Activated CD4-positive, alpha-beta T cell treated with anti-CD3 and anti-CD28 coated beads, Interleukin-2, amount 10 ng/mL, durations not matched to agents 7 days and 5 days (primary cell): ENCODE results near the gene SLC4A1. TPM values are rescaled to one million over a fixed set of nuclear protein-coding genes. Genes with fewer than 3 reads are reported as not detected.
"Not testable (repeated sequence)": the region's sequence is repeated elsewhere in the genome, so short reads cannot be mapped to it uniquely, and the experiment has no call there.

Experiments used
- CTCF ChIA-PET: fragments of 350-600 bp; sonication (Branson Sonifier 250); formaldehyde crosslinking; loops from one replicate; lab custom pipeline; 2021; ENCODE audit warnings: antibody characterized with exemption; lab: Charles Lee
- POLR2A ChIA-PET: fragments of 350-600 bp; sonication (Branson Sonifier 250); formaldehyde crosslinking; loops from one replicate; lab custom pipeline; 2021; ENCODE audit warnings: antibody characterized with exemption; lab: Charles Lee
- DNase-seq: peaks from one replicate; pipeline ENCODE4 v3.0.0-alpha.2; 2020
- H3K27ac Mint-ChIP-seq: one replicate; pipeline ENCODE4 v1.8.0; 2021; ENCODE audit warnings: mild to moderate bottlenecking, moderate library complexity, mixed read lengths
- H3K27me3 Mint-ChIP-seq: one replicate; pipeline ENCODE4 v1.8.0; 2021; ENCODE audit warnings: mixed read lengths
- H3K36me3 Mint-ChIP-seq: one replicate; pipeline ENCODE4 v1.8.0; 2021; ENCODE audit warnings: low read depth, mixed read lengths
- H3K4me1 Mint-ChIP-seq: one replicate; pipeline ENCODE4 v1.8.0; 2021; ENCODE audit warnings: mixed read lengths
- H3K4me3 Mint-ChIP-seq: one replicate; pipeline ENCODE4 v1.8.0; 2021; ENCODE audit warnings: mild to moderate bottlenecking, moderate library complexity, mixed read lengths
- H3K9me3 Mint-ChIP-seq: one replicate; pipeline ENCODE4 v1.8.0; 2021; ENCODE audit warnings: mixed read lengths
- total RNA-seq, 2 experiments: library from RNA; stranded (reverse); gene quantifications; one replicate each; pipeline ENCODE4 v1.2.3, GENCODE V29; 2021

SLC4A1 gene
- total RNA-seq, 2 experiments from 2014 or later: not detected

DNA sequence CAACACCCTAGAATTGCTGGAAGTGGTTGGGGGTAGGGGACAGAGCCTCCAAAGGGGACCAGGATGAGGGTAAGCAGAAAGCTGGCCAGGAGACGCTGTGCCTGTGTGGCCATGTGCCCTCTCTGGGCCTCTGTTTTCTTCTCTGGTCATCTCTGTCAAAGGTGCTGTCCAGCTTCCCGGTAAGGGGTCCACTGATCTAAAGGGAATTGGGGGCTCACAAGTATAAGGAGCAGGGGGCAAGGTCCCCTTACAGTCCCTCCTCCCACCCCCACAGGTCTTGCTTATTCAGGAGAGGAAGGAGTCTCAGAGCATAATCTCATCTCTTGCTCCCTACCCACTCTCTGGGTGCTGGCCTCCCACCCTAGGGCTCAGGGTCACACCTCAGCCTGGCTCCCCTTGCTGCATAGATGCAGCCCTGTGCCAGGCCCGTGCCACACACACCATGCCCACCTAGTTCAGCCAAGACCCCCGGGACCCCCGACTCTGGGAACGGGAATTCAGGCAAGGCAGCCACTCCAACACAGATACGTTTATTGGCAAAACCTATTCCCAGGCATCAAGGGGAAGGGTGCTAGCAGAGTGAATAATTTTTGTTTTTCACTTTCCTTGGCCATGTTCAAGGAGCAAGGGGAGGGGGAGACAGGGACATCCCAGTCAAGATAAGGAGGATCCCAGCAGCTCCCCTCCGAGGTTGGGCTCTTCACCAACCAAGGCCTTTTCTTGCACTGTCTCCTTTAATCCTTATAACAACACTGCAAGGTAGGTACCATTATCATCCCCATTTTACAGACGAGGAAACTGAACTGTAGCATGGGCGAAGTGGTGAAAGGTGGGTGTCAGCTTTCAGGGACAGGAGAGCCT lies 19.8 kb downstream of the SLC4A1 start:
- H3K36me3 Mint-ChIP-seq: no peaks in the 10 kb centered on the region
- no peak for DNase-seq
- no peak overlapping the region for H3K4me3 Mint-ChIP-seq
- POLR2A ChIA-PET: no interaction called here
- H3K27me3 Mint-ChIP-seq: no peaks in the 10 kb centered on the region
- peaks cover 47% of the 10 kb centered on the region for H3K4me1 Mint-ChIP-seq
- H3K9me3 Mint-ChIP-seq: no peaks in the 10 kb centered on the region
- no peak overlapping the region for H3K27ac Mint-ChIP-seq
- CTCF ChIA-PET: interaction anchor here (0.6 to 2.8 kb wide), 5 partner anchors 8 to 106 kb away, joined by 3 to 10 read pairs (median 3); no protein-coding TSS in a partner anchor

DNA sequence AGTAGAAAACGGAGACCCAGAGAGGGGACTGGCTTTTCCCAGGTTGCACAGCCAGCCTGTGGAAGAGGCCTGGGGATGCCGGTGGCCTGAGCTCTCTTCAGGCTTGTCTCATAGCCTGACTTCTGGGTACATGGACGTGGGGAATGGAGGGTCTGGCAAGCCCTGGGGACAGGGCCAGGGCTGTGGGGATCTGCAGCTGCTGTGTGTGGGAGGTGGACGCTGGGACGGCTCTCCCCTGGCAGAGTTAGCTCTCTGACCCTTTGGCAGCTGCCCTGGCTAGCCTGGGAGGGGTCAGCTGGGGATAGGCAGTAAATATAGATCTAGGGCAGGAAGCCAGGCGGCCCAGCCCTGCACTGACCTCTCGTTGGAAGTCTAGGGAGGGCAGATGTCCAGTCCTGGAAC lies 20.5 kb downstream of the SLC4A1 start:
- Mint-ChIP-seq H3K36me3 (no peaks in the 10 kb centered on the region), H3K4me3 (no peak overlapping the region)

DNA sequence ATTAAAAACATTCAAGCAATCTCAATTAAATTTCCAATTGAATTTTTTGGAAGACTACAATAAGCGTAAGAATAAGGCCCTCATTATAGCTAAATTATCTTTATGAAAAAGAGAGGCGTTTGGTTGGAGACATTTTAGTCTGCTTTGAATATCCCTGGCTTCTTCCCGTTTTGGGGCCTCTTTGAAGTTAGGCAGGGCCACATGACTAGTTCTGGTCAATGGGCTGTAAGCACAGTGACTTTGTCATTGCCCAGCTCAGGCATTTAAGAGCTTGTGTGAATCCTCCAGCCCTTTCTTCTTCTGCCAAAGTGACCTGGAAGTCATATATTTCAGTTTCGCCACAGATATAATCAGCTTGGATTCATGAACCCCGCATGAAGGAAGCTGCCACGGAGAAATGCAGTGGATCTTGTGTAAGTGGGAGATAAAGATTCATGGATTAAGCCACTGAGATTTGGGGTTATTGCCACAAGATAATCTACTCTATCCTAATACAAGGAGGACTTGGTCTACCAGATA lies 26.8 kb downstream of the SLC4A1 start:
- Mint-ChIP-seq H3K27me3 (peaks cover 3% of the 10 kb centered on the region), H3K9me3 (no peaks in the 10 kb centered on the region), H3K4me3 (no peak overlapping the region), H3K36me3 (no peaks in the 10 kb centered on the region), H3K4me1 (peaks cover 14% of the 10 kb centered on the region), H3K27ac (no peak overlapping the region)
- ChIA-PET CTCF (interaction anchor here (0.6 to 1.7 kb wide), 2 partner anchors 20 to 40 kb away, joined by 3 to 4 read pairs; no protein-coding TSS in a partner anchor), POLR2A (no interaction called here)
- DNase-seq: no peak

More for the DNA sequence above, 20.5 kb downstream of the SLC4A1 start:
- DNase-seq: no peak
- Mint-ChIP-seq H3K27ac (peak overlapping the region; percentile 36), H3K9me3 (no peaks in the 10 kb centered on the region), H3K27me3 (no peaks in the 10 kb centered on the region), H3K4me1 (peaks cover 47% of the 10 kb centered on the region)
- ChIA-PET CTCF (interaction anchor here (0.6 to 2.8 kb wide), 7 partner anchors 9 to 105 kb away, joined by 3 to 10 read pairs (median 3); partner anchors contain the start of gene UBTF), POLR2A (no interaction called here)

DNA sequence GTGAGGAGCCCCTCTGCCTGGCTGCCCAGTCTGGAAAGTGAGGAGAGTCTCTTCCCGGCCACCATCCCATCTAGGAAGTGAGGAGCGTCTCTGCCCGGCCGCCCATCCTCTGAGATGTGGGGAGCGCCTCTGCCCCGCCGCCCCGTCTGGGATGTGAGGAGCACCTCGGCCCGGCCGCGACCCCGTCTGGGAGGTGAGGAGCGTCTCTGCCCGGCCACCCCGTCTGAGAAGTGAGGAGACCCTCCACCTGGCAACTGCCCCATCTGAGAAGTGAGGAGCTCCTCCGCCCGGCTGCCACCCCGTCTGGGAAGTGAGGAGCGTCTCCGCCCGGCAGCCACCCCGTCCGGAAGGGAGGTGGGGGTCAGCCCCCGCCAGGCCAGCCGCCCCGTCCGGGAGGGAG lies 30.0 kb downstream of the SLC4A1 start:
- H3K27ac Mint-ChIP-seq, CTCF ChIA-PET, H3K36me3 Mint-ChIP-seq, H3K27me3 Mint-ChIP-seq, H3K9me3 Mint-ChIP-seq, DNase-seq, H3K4me3 Mint-ChIP-seq, POLR2A ChIA-PET, H3K4me1 Mint-ChIP-seq: not testable (repeated sequence)

DNA sequence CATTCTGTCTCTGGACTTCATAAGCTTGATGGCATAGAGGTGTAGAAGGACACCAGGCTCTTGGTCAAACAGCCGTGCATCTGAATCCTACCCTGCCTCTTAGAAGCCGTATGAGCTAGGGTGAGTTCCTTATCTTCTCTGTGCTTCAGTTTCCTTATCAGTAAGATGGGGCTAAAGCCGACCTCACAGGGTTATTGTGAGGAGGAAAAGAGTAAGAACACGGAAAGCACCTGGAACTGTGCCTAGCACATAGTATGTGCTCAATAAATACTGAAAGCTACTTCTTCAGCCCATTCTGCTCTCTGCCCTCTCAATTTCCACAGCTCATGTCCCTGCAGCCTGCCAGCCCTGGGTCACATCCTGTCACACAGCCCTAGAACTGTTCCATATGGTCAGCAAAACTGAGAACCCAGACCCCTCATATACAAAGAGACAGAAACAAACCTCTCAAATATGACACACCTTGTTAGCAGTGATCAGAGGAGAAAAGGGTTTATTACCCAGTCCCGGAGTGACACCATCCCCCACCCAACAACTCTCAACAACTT lies 31.4 kb downstream of the SLC4A1 start:
- no peaks in the 10 kb centered on the region for H3K36me3 Mint-ChIP-seq
- ChIA-PET CTCF (no interaction called here), POLR2A (no interaction called here)
- peaks cover 6% of the 10 kb centered on the region for H3K27me3 Mint-ChIP-seq
- peaks cover 8% of the 10 kb centered on the region for H3K4me1 Mint-ChIP-seq
- no peaks in the 10 kb centered on the region for H3K9me3 Mint-ChIP-seq
- no peak for DNase-seq
- H3K4me3 Mint-ChIP-seq: no peak overlapping the region
- H3K27ac Mint-ChIP-seq: no peak overlapping the region

DNA sequence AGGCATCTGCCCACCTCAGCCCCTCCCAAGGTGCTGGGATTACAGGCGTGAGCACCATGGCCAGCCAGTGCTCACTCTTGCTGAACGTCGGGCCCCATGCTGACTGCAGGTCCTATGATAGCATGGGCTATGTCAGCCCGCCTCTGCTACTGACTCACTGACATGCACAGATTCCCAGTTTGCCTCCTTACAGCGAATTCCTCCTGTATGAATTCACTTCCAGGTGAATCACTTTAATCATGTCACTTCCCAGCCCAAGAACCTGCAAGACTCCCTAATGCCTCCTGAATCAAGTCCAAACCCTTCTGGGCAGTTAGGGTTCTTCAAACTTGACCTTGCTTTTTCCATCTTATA lies 32.4 kb downstream of the SLC4A1 start:
- peaks cover 9% of the 10 kb centered on the region for H3K27me3 Mint-ChIP-seq
- H3K4me3 Mint-ChIP-seq: no peak overlapping the region
- H3K36me3 Mint-ChIP-seq: no peaks in the 10 kb centered on the region
- H3K4me1 Mint-ChIP-seq: peaks cover 8% of the 10 kb centered on the region
- ChIA-PET CTCF (no interaction called here), POLR2A (no interaction called here)
- no peak overlapping the region for H3K27ac Mint-ChIP-seq
- DNase-seq: no peak
- H3K9me3 Mint-ChIP-seq: no peaks in the 10 kb centered on the region

DNA sequence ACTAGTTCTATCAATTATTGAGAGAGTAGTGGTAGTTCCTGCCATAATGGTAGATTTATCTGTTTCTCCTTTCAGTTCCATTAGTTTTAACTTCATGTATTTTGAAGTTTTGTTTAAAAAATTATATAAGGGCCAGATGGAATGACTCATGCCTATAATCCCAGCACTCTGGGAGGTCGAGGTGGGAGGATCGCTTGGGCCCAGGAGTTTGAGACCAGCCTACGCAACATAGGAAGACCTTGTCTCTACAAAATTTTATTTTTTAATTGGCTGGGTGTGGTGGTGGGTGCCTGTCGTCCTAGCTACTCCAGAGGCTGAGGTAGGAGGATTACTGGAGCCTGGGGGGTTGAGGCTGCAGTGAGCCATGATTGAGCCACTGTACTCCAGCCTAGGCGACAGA lies 34.4 kb downstream of the SLC4A1 start:
- H3K4me3 Mint-ChIP-seq: no peak overlapping the region
- CTCF ChIA-PET: interaction anchor here (0.9 kb wide), 1 partner anchor 24 kb away, joined by 3 read pairs; no protein-coding TSS in a partner anchor
- H3K4me1 Mint-ChIP-seq: peaks cover 8% of the 10 kb centered on the region
- no peak for DNase-seq
- no peak overlapping the region for H3K27ac Mint-ChIP-seq
- peaks cover 13% of the 10 kb centered on the region for H3K27me3 Mint-ChIP-seq
- H3K9me3 Mint-ChIP-seq: no peaks in the 10 kb centered on the region
- POLR2A ChIA-PET: no interaction called here
- H3K36me3 Mint-ChIP-seq: no peaks in the 10 kb centered on the region

DNA sequence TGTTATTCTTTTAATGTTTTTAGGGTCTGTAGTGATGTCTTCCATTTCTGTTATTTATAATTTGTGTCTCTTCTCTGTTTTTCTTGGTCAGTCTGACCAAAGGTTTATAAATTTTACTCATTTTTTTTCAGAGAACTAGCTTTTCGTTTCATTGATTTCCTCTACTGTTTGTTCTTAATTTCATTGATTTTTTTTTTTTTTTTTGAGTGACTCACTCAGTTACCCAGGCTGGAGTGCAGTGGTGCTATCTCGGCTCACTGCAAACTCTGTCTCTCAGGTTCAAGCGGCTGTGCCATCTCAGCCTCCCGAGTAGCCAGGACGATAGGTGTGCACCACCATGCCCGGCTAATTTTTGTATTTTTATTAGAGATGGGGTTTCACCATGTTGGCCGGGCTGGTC lies 35.9 kb downstream of the SLC4A1 start:
- H3K4me1 Mint-ChIP-seq: peaks cover 8% of the 10 kb centered on the region

DNA sequence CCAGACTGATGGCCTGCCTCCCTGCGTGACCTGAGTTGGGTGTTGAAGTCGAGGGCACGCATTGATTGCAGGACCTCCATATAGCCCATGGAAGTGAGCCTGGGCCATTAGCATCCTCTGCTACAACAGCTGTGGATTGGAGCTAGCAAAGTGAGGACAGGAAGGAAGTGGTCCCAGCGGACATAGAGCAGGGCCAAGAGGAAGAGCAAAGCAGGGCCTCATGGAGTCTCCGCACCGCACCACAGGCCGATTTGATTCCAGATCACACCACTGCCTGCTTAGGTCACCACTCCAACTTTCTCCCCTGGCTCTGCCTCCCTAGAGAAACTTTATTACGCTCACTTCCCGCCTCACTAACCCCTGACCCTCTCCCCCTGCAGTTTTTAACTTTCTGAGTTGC lies 37.8 kb downstream of the SLC4A1 start:
- no peaks in the 10 kb centered on the region for H3K9me3 Mint-ChIP-seq
- ChIA-PET POLR2A (no interaction called here), CTCF (interaction anchor here (1.1 to 2.1 kb wide), 2 partner anchors 10 to 20 kb away, joined by 3 to 10 read pairs; partner anchors contain the start of gene UBTF)
- no peak overlapping the region for H3K4me3 Mint-ChIP-seq
- H3K4me1 Mint-ChIP-seq: peaks cover 4% of the 10 kb centered on the region
- H3K27me3 Mint-ChIP-seq: peaks cover 7% of the 10 kb centered on the region
- H3K27ac Mint-ChIP-seq: no peak overlapping the region
- DNase-seq: no peak
- H3K36me3 Mint-ChIP-seq: no peaks in the 10 kb centered on the region

More for the DNA sequence above, 35.9 kb downstream of the SLC4A1 start:
- ChIA-PET POLR2A (no interaction called here), CTCF (no interaction called here)
- DNase-seq: no peak
- no peak overlapping the region for H3K27ac Mint-ChIP-seq
- peaks cover 13% of the 10 kb centered on the region for H3K27me3 Mint-ChIP-seq
- no peak overlapping the region for H3K4me3 Mint-ChIP-seq
- no peaks in the 10 kb centered on the region for H3K36me3 Mint-ChIP-seq
- no peaks in the 10 kb centered on the region for H3K9me3 Mint-ChIP-seq

DNA sequence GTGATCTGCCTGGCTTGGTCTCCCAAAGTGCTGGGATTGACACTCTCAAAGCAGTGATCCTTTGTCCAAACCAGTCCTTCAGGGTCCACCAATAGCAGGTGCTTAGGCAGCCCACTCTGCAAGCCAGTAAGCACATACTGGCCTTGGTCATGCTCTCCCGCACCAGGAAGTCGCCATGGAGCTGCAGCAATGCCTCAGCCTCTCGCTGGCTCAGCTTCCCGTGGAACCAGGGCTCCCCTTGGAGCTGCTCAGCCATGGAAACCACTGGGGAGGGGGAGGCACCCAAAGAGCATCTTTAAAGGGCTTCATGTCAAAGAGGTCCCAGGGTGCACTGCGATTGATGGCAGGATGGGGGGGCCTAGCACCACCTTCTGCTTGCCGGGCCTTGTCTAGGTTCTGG lies 38.8 kb downstream of the SLC4A1 start:
- H3K4me1 Mint-ChIP-seq: no peaks in the 10 kb centered on the region

DNA sequence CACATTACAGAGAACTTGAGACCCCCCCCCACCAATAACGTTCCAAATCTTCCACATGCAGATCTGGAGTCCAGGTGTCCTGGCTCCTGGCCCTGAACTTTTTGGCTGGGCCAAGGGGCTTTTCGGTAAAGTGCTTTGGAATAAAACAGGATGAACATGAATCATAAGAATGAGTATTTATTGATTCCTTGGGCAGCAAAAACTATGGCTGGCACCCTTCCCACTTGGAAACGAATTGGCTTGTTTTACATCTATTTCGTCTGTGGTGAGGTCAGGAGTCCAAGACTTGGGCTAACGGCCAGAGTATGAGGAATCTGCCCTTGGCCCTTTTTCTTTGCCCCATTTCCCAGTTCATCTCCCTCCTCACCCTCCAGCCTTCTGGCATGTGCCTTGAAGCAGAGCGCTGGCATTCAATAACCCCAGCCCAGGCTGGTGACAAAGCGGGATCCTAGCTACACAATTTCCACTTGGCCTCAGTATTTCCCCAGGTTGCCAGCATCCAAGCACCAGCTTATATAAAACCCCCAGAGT lies 44.3 kb downstream of the SLC4A1 start:
- H3K27ac Mint-ChIP-seq: no peak overlapping the region
- H3K36me3 Mint-ChIP-seq: peaks cover 16% of the 10 kb centered on the region
- ChIA-PET CTCF (interaction anchor here (0.6 to 1.0 kb wide), 3 partner anchors 13 to 118 kb away, joined by 3 to 4 read pairs (median 4); no protein-coding TSS in a partner anchor), POLR2A (no interaction called here)
- DNase-seq: no peak
- no peaks in the 10 kb centered on the region for H3K27me3 Mint-ChIP-seq
- no peak overlapping the region for H3K4me3 Mint-ChIP-seq
- no peaks in the 10 kb centered on the region for H3K9me3 Mint-ChIP-seq
- peaks cover 11% of the 10 kb centered on the region for H3K4me1 Mint-ChIP-seq

More for the DNA sequence above, 38.8 kb downstream of the SLC4A1 start:
- Mint-ChIP-seq H3K27me3 (peaks cover 7% of the 10 kb centered on the region), H3K9me3 (no peaks in the 10 kb centered on the region), H3K27ac (no peak overlapping the region), H3K4me3 (no peak overlapping the region), H3K36me3 (no peaks in the 10 kb centered on the region)
- CTCF ChIA-PET: interaction anchor here (1.6 to 2.1 kb wide), 2 partner anchors 11 to 19 kb away, joined by 3 to 10 read pairs; no protein-coding TSS in a partner anchor
- no peak for DNase-seq
- POLR2A ChIA-PET: no interaction called here

DNA sequence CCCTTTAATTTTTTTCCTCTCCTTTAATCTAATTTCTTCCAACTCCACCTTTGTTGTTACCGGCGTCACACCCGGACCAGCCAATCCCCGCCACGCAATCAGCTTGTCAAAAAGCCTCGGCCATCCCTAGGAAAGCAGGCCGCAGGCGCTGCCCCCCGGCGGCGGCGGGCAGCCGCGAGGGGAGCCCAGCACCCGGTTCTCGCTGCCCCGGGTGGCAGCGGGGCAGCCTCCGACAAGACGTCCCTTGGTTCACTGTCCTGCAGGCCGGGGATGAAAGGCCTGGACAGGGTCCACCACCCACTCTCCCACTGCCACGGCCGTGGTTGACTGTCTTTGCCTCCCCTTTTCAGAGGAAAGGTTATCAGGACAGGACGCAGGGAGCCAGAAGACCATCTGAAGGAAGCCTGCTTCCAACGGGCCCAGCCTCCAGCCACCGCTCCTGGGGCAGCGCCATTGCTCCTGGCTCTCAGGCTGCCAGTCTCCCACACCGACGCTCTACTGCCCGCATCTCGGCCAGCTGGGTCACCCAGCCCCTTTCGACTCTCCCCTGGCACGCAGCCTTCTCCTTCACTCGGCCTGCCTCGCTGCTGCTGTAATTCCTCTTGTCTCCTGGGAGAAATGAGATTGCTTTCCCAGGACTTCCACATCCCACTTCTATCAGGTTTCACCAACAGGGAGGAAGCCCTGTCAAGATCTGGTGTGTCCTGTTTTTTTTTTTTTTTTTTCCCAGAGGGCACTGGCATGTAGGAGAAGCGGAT lies 45.6 kb downstream of the SLC4A1 start:
- no peaks in the 10 kb centered on the region for H3K27me3 Mint-ChIP-seq

More for the DNA sequence above, 45.6 kb downstream of the SLC4A1 start:
- Mint-ChIP-seq H3K36me3 (peaks cover 21% of the 10 kb centered on the region), H3K4me3 (peak overlapping the region; percentile 84), H3K9me3 (no peaks in the 10 kb centered on the region), H3K27ac (peak overlapping the region; percentile 92), H3K4me1 (peaks cover 11% of the 10 kb centered on the region)
- ChIA-PET CTCF (interaction anchor here (0.6 to 5.2 kb wide), 13 partner anchors 9 to 301 kb away, joined by 3 to 56 read pairs (median 3); partner anchors contain the start of genes FAM171A2, GRN and HDAC5), POLR2A (interaction anchor here (0.6 kb wide), 3 partner anchors 13 to 208 kb away, joined by 3 to 9 read pairs (median 3); partner anchors contain the start of gene TMEM101)
- DNase-seq: peak; percentile 62
